ENCODE measurements around the gene NSG1.

Gene NSG1

DNA sequence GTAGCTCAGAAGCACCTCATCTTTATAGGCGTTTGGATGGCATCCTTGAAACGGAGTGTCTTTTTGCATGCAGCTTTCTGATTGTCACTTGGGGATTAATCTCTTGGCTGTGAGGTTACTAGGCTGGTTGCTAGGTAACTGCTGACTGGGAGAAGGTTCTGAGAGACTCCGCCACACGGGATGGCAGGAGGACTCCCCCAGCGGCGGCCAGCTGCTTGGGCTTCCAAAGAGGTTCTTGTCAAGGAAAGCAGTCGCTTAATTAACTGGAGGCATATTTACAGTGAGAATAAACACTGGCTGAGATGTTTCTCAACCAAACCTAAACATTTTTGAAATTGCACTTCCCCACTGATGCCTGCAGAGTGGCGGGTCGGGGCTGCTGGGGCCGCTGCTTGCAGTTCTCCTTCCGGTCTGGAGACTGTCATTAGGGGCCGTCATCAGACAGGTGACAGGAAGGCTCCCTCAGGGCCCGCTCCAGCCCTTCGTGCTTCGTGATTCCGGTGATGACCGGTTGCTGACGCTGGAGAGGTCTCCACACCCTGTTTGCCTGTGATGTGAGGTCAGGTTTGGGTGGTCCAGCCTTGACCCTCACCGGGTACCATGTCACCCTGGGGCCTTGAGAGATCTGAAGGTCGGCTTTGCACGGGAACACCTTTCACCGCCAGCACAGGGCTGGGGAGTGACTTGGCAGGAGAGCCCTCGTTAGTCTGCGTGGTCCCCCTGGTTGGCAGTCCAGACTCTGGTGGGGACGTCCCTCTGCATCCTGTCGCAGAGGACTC, 9.1 kb downstream of the NSG1 start:
- TF ChIP-seq, protein P1, sequence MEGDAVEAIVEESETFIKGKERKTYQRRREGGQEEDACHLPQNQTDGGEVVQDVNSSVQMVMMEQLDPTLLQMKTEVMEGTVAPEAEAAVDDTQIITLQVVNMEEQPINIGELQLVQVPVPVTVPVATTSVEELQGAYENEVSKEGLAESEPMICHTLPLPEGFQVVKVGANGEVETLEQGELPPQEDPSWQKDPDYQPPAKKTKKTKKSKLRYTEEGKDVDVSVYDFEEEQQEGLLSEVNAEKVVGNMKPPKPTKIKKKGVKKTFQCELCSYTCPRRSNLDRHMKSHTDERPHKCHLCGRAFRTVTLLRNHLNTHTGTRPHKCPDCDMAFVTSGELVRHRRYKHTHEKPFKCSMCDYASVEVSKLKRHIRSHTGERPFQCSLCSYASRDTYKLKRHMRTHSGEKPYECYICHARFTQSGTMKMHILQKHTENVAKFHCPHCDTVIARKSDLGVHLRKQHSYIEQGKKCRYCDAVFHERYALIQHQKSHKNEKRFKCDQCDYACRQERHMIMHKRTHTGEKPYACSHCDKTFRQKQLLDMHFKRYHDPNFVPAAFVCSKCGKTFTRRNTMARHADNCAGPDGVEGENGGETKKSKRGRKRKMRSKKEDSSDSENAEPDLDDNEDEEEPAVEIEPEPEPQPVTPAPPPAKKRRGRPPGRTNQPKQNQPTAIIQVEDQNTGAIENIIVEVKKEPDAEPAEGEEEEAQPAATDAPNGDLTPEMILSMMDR (IDR thresholded peaks at IDR 0.05) = no peak

DNA sequence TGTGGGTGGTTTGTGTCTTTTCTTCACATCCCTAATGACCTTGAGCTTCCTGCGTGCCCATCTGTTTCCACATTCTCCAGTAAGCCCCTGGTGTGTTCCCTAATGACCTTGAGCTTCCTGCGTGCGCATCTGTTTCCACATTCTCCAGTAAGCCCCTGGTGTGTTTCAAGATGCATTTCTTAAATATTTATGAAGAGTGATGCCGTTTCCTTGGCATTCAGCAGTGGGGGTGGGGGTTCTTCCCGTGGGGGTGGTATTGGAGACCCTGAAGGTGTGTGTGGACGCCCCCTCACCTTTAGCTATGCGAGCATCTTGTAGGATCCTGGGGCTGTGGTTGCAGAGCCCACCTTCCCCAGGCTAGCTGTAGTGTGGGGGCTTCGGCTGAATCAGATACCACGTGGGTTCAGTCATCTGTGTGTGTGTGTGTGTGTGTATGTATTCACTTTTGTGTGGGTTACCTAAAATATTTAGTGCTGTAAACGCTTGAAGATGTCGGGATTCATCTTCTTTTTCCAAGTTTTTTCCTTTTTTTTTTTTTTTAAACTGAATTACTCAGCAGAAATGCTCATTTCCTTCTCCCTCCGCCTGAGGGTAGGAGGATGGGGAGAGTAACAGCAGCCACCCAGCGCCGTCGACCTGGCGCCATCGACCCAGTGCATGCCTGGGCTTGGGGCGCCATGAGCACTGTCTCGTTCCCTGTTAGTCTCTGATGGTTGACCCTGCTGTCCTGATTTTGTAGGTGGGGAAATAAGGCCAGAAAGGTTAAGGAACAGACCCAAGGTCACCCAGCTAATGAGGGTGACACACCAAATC, 9.9 kb downstream of the NSG1 start:
- TF ChIP-seq, protein P1 (IDR thresholded peaks at IDR 0.05) = no peak

DNA sequence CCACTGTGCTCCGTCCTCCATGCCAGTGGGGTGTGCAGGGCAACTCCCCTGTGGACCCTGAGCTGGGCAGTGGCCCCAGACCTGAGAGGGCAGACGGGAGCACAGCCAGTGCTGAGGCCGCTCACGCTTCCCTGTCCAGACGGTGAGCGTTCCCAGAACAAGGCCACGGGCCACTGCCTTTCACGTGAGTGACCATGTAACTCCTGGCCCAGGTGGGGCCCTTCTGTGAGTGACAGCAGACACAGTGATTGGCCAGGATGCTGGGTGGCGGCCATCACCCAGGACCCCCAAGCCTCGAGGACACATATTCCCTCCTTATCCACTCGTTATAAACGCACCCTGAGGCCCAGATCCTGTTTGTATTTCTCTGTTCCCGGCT, 10.5 kb downstream of the NSG1 start:
- TF ChIP-seq, protein P1 (IDR thresholded peaks at IDR 0.05) = no peak

DNA sequence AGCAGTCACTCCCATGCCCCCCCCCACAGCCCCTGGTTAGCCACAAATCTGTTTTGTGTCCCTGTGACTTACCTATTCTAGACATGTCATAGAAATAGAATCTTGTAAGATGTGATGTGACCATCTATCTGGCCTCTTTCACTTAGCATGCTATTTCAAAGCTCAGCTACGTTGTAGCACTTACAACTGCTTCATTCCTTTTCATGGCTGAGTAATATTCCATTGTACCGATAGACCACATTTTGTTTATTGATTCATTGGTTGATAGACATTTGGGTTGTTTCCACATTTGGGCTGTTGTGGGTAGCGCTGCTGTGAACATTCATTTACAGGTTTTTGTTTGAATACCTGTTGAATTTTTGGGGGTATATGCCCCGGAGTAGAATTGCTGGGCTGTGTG, 11.5 kb downstream of the NSG1 start:
- TF ChIP-seq, protein P1 (IDR thresholded peaks at IDR 0.05) = no peak

DNA sequence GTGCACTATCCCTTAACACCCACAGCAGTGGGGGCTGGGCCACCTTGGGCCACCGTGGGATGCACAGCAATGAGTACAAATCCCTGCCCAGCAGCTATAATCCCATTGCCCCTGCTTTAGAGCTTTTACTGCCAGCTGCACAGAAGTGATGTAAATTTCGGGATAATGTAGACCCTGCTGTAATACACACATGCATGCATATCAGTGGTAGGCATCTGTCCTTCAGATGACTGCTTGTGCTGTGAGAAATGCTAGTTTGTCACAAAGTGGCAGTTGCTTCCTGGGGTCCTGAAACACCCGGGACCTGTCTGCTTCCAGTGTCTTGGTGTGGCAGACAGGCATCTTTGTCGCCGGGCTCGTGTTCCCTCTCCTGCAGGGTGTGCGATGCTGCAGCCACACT, 14.1 kb downstream of the NSG1 start:
- TF ChIP-seq, protein P1 (IDR thresholded peaks at IDR 0.05) = no peak

DNA sequence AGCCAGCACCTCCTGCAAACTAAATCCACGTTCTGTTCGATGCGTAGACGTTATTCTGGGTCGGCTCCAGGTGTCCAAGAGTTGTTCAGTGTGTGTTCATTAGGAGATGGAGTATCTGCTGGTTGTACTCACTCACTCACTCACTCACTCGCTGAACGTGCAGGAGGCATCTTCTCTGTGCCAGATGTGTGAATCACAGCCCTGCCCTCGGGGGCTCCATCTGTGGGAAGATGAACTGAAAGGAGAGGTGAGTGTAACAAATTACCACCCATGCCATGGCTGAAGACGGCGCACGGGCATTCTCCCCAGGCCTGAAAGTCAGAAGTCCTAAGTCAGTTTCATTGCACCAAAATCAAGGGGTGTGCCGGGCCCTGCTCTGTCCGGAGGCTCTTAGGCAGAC, 16.1 kb downstream of the NSG1 start:
- TF ChIP-seq, protein P1 (IDR thresholded peaks at IDR 0.05) = no peak

DNA sequence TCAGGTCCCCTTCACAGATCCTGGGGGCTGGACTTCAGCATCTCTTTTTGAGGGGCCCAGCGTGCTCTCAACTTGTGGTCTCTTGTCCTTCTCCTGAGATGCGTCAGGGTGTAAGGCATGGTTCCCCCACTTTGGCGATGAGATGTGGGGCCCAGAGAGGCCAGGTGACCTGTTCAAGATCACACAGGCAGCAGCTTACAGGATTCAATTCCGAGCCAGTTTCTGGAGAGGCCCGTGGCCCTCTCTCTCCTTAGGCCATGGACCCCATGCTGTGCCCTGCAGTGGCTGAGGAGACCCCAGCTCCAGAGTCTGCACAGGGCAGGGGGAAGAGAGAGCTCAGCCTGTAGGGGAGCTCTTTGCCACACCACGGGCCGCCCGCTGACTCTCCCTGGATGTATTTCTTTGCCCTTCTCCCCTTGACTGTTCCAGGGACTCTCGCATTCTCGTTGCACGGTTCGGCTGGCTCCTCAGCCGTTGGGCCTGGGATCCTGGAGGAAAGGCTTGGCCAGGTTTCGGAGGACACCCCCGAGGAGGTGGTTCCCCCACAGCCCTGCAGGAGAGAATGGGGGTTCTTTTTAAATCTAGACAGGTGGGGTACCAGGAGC, 18.6 kb downstream of the NSG1 start:
- TF ChIP-seq, protein P1 (IDR thresholded peaks at IDR 0.05) = no peak
